Keratinocyte (primary cell): Measurements from ENCODE around the gene NR6A1. TPM values are rescaled to one million over a fixed set of nuclear protein-coding genes. Genes with fewer than 3 reads are reported as not detected.

Source experiments
- DNase-seq: peaks from one replicate; pipeline ENCODE4 v3.0.0-alpha.2; 2011; ENCODE audit warnings: low read depth, missing footprints, low spot score
- FAIRE-seq: peaks from 2 replicates; lab custom pipeline; 2011; peaks lifted over from hg19 to GRCh38; lab: Jason Lieb, UNC
- H2AFZ ChIP-seq: 2 replicates; pipeline ENCODE4 v1.6.0; 2012; ENCODE audit warnings: low read length, control low read depth, inconsistent platforms; ENCODE audit not compliant: control insufficient read depth
- H3K27ac ChIP-seq: 2 replicates; pipeline ENCODE4 v1.5.1; 2011; ENCODE audit warnings: low read length; ENCODE audit not compliant: control insufficient read depth, insufficient read depth
- H3K27me3 ChIP-seq: 3 replicates; pipeline ENCODE4 v1.6.0; 2011; ENCODE audit warnings: low read length; ENCODE audit not compliant: control insufficient read depth, insufficient read depth; ENCODE audit errors: extremely low read depth
- H3K36me3 ChIP-seq, 2 experiments: 2 replicates in 1 of 2; 3 replicates in 1 of 2; pipeline ENCODE4 v1.5.1; 2011; ENCODE audit warnings: low read length in 2 of 2, mild to moderate bottlenecking in 1 of 2; ENCODE audit not compliant: control insufficient read depth in 2 of 2, insufficient read depth in 2 of 2; ENCODE audit errors: extremely low read depth in 1 of 2
- H3K4me1 ChIP-seq: 3 replicates; pipeline ENCODE4 v1.5.1; 2011; ENCODE audit warnings: low read length; ENCODE audit not compliant: control insufficient read depth, insufficient read depth; ENCODE audit errors: extremely low read depth
- H3K4me2 ChIP-seq: 3 replicates; pipeline ENCODE4 v1.6.0; 2011; ENCODE audit warnings: low read depth, low read length; ENCODE audit not compliant: control insufficient read depth, insufficient read depth; ENCODE audit errors: extremely low read depth
- H3K4me3 ChIP-seq, 3 experiments: fragments of 200-600 bp in 1 of 3; sonication (generic) in 1 of 3; 2 replicates in 2 of 3; 3 replicates in 1 of 3; pipeline ENCODE4 v1.5.1; 2011 to 2016; ENCODE audit warnings: low read length in 3 of 3, mild to moderate bottlenecking in 3 of 3, control low read depth in 2 of 3, inconsistent platforms in 1 of 3, low read depth in 1 of 3, mixed read lengths in 1 of 3, mixed run types in 1 of 3, moderate library complexity in 1 of 3; ENCODE audit not compliant: control insufficient read depth in 2 of 3, insufficient read depth in 2 of 3; ENCODE audit errors: extremely low read depth in 1 of 3
- H3K79me2 ChIP-seq: 2 replicates; pipeline ENCODE4 v1.6.0; 2012; ENCODE audit warnings: low read length; ENCODE audit not compliant: control insufficient read depth, insufficient read depth
- H3K9ac ChIP-seq: 3 replicates; pipeline ENCODE4 v1.6.0; 2011; ENCODE audit warnings: low read length; ENCODE audit not compliant: control insufficient read depth, insufficient read depth; ENCODE audit errors: extremely low read depth
- H3K9me1 ChIP-seq: 3 replicates; pipeline ENCODE4 v1.6.0; 2011; ENCODE audit warnings: low read length; ENCODE audit not compliant: control insufficient read depth, insufficient read depth; ENCODE audit errors: extremely low read depth
- H3K9me3 ChIP-seq: 2 replicates; pipeline ENCODE4 v1.5.1; 2012; ENCODE audit warnings: low read depth, low read length; ENCODE audit not compliant: control insufficient read depth
- H4K20me1 ChIP-seq: 3 replicates; pipeline ENCODE4 v1.6.0; 2011; ENCODE audit warnings: low read length; ENCODE audit not compliant: control insufficient read depth, insufficient read depth; ENCODE audit errors: extremely low read depth
- EZH2 ChIP-seq: IDR thresholded peaks from one replicate; pipeline ENCODE4 v1.6.1; 2012; ENCODE audit warnings: inconsistent platforms, mild to moderate bottlenecking, low read length, moderate library complexity
- dilution Hi-C: fragments of 300-500 bp; cut with MboI; formaldehyde crosslinking; loops from one replicate; pipeline ENCODE4 v1.7.0; 2020; ENCODE audit warnings: low sequenced_read_pairs; ENCODE audit not compliant: extremely low pct_ligation_motif_present
- polyA plus RNA-seq, 5 experiments: library from polyadenylated mRNA; depleted of rRNA in 3 of 5; stranded (reverse) in 3 of 5; stranded (forward) in 1 of 5; unstranded in 1 of 5; fragments of >200 nt; gene quantifications; 1 replicate in 1 of 5; 2 replicates in 3 of 5; 3 replicates in 1 of 5; pipeline versions ENCODE4 v1.2.1 to v1.2.3, GENCODE V29; 2011 to 2012; ENCODE audit warnings: missing spikeins in 2 of 5, low read depth in 1 of 5, low replicate concordance in 1 of 5
- small RNA-seq, 3 experiments: library from RNA; depleted of rRNA; stranded (forward); fragments of <200 nt; gene quantifications; one replicate each; pipeline ENCODE3, GENCODE V24; 2012; ENCODE audit warnings: low read depth in 3 of 3, low replicate concordance in 1 of 3; ENCODE audit not compliant: insufficient read length in 3 of 3
- TF ChIP-seq, protein P1 (sequence below), 3 experiments: IDR thresholded peaks in 1 of 3; conservative IDR thresholded peaks in 1 of 3; optimal IDR thresholded peaks in 1 of 3; 2 replicates in 2 of 3; 3 replicates in 1 of 3; pipeline versions ENCODE3 to v1.5.1; 2011; ENCODE audit warnings: low read length in 3 of 3, mild to moderate bottlenecking in 3 of 3, moderate library complexity in 2 of 3, control low read depth in 1 of 3, inconsistent platforms in 1 of 3; ENCODE audit not compliant: insufficient read depth in 2 of 3; ENCODE audit errors: extremely low read depth in 1 of 3

The NR6A1 gene
- polyA plus RNA-seq, 1 donor (not counting 4 experiments of a cell fraction or from before 2014, with no cell fraction given): 1.8 TPM

DNA sequence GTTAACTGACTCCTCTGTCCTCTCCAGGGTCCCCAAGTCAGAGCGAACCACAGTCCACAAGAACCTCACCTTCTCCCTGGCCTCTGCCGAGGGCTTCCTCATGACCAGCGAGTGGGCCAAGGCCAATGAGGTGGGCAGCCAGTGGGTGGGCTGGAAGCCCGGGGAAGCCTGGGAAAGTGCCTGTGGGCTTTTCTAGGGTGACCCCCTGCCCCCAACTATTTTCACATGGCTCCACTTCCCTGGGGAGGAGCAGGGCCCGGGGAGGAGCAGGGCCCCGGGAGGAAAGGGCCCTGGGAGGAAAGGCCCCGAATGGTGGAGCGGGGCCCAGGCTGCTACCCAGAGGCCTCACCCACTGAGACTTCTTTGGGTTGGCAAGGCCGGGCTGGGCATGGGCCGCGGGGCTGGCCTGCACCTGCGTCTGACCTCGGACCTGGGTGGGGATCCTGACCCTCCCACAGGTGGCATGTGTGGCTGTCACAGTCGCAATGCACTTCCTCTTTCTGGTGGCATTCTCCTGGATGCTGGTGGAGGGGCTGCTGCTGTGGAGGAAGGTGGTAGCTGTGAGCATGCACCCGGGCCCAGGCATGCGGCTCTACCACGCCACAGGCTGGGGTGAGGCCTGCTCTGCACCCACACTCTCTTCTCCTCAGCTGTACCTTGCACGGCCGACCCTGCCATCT, 302.9 kb downstream of the NR6A1 start:
- Histone ChIP-seq H2AFZ (no peak overlapping the region), H3K4me3 (no peak overlapping the region), H3K9me1 (no peaks in the 10 kb centered on the region), H3K27me3 (no peaks in the 10 kb centered on the region), H3K9me3 (no peaks in the 10 kb centered on the region), H4K20me1 (no peaks in the 10 kb centered on the region), H3K4me1 (no peaks in the 10 kb centered on the region), H3K79me2 (no peaks in the 10 kb centered on the region), H3K27ac (no peak overlapping the region), H3K4me2 (no peak overlapping the region), H3K9ac (no peak overlapping the region), H3K36me3 (no peaks in the 10 kb centered on the region)
- no peak for DNase-seq
- TF ChIP-seq, protein P1, sequence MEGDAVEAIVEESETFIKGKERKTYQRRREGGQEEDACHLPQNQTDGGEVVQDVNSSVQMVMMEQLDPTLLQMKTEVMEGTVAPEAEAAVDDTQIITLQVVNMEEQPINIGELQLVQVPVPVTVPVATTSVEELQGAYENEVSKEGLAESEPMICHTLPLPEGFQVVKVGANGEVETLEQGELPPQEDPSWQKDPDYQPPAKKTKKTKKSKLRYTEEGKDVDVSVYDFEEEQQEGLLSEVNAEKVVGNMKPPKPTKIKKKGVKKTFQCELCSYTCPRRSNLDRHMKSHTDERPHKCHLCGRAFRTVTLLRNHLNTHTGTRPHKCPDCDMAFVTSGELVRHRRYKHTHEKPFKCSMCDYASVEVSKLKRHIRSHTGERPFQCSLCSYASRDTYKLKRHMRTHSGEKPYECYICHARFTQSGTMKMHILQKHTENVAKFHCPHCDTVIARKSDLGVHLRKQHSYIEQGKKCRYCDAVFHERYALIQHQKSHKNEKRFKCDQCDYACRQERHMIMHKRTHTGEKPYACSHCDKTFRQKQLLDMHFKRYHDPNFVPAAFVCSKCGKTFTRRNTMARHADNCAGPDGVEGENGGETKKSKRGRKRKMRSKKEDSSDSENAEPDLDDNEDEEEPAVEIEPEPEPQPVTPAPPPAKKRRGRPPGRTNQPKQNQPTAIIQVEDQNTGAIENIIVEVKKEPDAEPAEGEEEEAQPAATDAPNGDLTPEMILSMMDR (optimal IDR thresholded peaks at IDR 0.05 in 1 of 3, IDR thresholded peaks at IDR 0.05 in 1 of 3, conservative IDR thresholded peaks at IDR 0.05 in 1 of 3; ENCODE audit: extremely low read depth in 1 of 3, insufficient read depth in 2 of 3, low read length in 3 of 3): no peak
- TF ChIP-seq EZH2: no peak
- dilution Hi-C loops: no loop called here
- no peak for FAIRE-seq

DNA sequence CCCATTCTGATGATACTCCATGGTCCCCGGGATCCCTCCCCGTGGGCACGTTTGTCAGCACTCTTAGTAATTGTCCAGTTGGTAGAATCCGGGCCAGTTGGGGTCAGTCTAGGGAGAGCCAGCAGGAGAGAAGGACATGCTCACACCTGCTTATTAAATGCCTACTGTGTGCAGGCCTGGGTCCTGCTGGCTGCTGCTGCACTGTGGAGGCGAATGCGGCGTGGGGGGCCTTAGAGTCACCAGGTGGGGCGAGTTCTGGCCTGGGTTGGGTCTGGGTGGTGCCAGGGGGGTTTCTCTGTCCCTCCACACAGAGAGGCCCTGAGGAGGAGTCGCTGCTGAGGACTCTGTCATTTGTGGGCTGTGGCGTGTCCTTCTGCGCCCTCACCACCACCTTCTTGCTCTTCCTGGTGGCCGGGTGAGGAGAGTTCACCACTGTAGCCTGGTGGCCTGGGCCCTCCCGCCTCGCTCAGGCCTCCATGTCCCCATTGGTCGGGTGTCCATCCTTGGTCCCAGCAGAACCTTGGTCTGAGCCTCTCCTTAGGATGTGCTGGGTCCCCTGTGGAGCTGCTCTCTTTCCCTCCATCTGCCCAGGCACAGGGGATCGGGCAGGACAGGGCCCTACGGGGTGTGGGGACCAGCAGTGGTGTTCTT, 303.6 kb downstream of the NR6A1 start:
- no peak for FAIRE-seq
- Histone ChIP-seq H3K4me1 (no peaks in the 10 kb centered on the region), H3K27ac (no peak overlapping the region), H3K9me1 (no peaks in the 10 kb centered on the region), H3K4me2 (no peak overlapping the region), H3K4me3 (no peak overlapping the region), H3K9me3 (no peaks in the 10 kb centered on the region), H3K79me2 (no peaks in the 10 kb centered on the region), H2AFZ (no peak overlapping the region), H3K9ac (no peak overlapping the region), H3K36me3 (no peaks in the 10 kb centered on the region), H4K20me1 (no peaks in the 10 kb centered on the region), H3K27me3 (no peaks in the 10 kb centered on the region)
- DNase-seq: no peak
- dilution Hi-C loops: no loop called here
- no peak for TF ChIP-seq EZH2
- TF ChIP-seq, protein P1 (optimal IDR thresholded peaks at IDR 0.05 in 1 of 3, IDR thresholded peaks at IDR 0.05 in 1 of 3, conservative IDR thresholded peaks at IDR 0.05 in 1 of 3; ENCODE audit: extremely low read depth in 1 of 3, insufficient read depth in 2 of 3, low read length in 3 of 3): no peak

Small RNA genes within 50 kb of the gene (small RNA-seq; reads per million reads assigned to genes)
- gene MIR181A2 (16.2 to 810 (median 217) reads per million in 3 experiments), gene MIR181B2 (7.8 to 205 (median 148) reads per million in 3 experiments), gene RN7SL302P (0 reads per million in 3 experiments)

Other genes starting within 250 kb of the NR6A1 start
- 0.59 to 3.1 TPM (median 1.1 TPM) in 3 replicates for gene OLFML2A, start 5.8 kb upstream of the NR6A1 start, polyA plus RNA-seq
- gene WDR38, start 82.1 kb upstream of the NR6A1 start, polyA plus RNA-seq: not detected in 3 replicates
- 2,334 to 5,073 TPM (median 3,325 TPM) in 3 replicates for gene RPL35, start 90.6 kb upstream of the NR6A1 start, polyA plus RNA-seq
- gene ARPC5L, start 90.8 kb upstream of the NR6A1 start, polyA plus RNA-seq: 79.5 to 107 TPM (median 102 TPM) in 3 replicates
- gene GOLGA1, start 169.8 kb upstream of the NR6A1 start, polyA plus RNA-seq: 7.4 to 8.5 TPM (median 7.6 TPM) in 3 replicates